Dermis blood vessel endothelial cell (primary cell): ENCODE data around the gene FOXR1. TPM values are rescaled to one million over a fixed set of nuclear protein-coding genes. Genes with fewer than 3 reads are reported as not detected.
"Not testable (repeated sequence)": the region's sequence is repeated elsewhere in the genome, so short reads cannot be mapped to it uniquely, and the experiment has no call there.

ENCODE experiments used
- DNase-seq: peaks from one replicate; pipeline ENCODE4 v3.0.0; 2010
- total RNA-seq: library from RNA; depleted of rRNA; stranded (reverse); fragments of >200 nt; gene quantifications from 2 replicates; pipeline ENCODE4 v1.2.3, GENCODE V29; 2014

Gene FOXR1
- total RNA-seq, 1 donor from 2014 or later = not detected

- peak; percentile 22 for DNase-seq
Measured at GRCh38 chr11:118998388-118998717, 26.8 kb downstream of the FOXR1 start.

- DNase-seq = peak; percentile 71
Measured at GRCh38 chr11:118998822-118999221, 27.3 kb downstream of the FOXR1 start.

- no peak for DNase-seq
Measured at GRCh38 chr11:119000906-119001305, 29.3 kb downstream of the FOXR1 start.

GRCh38 chr11:119006656-119007055 is 35.1 kb downstream of the FOXR1 start:
- DNase-seq = no peak

GRCh38 chr11:119011476-119012053 is 40.0 kb downstream of the FOXR1 start:
- no peak for DNase-seq

- no peak for DNase-seq
Measured at GRCh38 chr11:119012629-119013170, 41.1 kb downstream of the FOXR1 start.

- DNase-seq = no peak
Measured at GRCh38 chr11:119014209-119014924, 42.8 kb downstream of the FOXR1 start.

- DNase-seq = peak; percentile 16
Measured at GRCh38 chr11:119015054-119015611, 43.6 kb downstream of the FOXR1 start.

GRCh38 chr11:119016216-119017009 is 44.9 kb downstream of the FOXR1 start:
- no peak for DNase-seq

- not testable (repeated sequence) for DNase-seq
Measured at GRCh38 chr11:119017377-119017776, 45.8 kb downstream of the FOXR1 start.

GRCh38 chr11:119018074-119018938 is 46.7 kb downstream of the FOXR1 start, which contains the start of the genes RPS25 and TRAPPC4:
Gene RPS25, minus strand, starts transcription at chr11:119018343. Its CDS starts 59 bp downstream, at chr11:119018284.
Gene TRAPPC4, plus strand, starts transcription at chr11:119018766. Its CDS starts 30 bp downstream, at chr11:119018796.
- peak; percentile 97 for DNase-seq

GRCh38 chr11:119019996-119020395 is 48.4 kb downstream of the FOXR1 start:
- no peak for DNase-seq

- DNase-seq = no peak
Measured at GRCh38 chr11:119021631-119022030, 50.1 kb downstream of the FOXR1 start.

- DNase-seq = no peak
Measured at GRCh38 chr11:119023741-119024140, 52.2 kb downstream of the FOXR1 start.

GRCh38 chr11:119024430-119025098 is 53.0 kb downstream of the FOXR1 start:
- DNase-seq = no peak

GRCh38 chr11:119025099-119025473 is 53.5 kb downstream of the FOXR1 start:
- no peak for DNase-seq

- DNase-seq = no peak
Measured at GRCh38 chr11:119025541-119025940, 54.0 kb downstream of the FOXR1 start.

- DNase-seq = no peak
Measured at GRCh38 chr11:119025978-119026766, 54.6 kb downstream of the FOXR1 start.

- DNase-seq = no peak
Measured at GRCh38 chr11:119026970-119027369, 55.4 kb downstream of the FOXR1 start.

- no peak for DNase-seq
Measured at GRCh38 chr11:119027561-119028345, 56.2 kb downstream of the FOXR1 start.
